HFF-Myc (cell line): ENCODE measurements around the gene WHAMM.

Experiments
- DNase-seq: peaks from one replicate; pipeline ENCODE4 v3.0.0-alpha.2; 2011; ENCODE audit warnings: low read depth; ENCODE audit errors: extremely low read depth
- H3K4me3 ChIP-seq: replicated peaks from 2 replicates; pipeline ENCODE4 v1.5.1; 2011; ENCODE audit warnings: low read depth, mild to moderate bottlenecking, control low read depth, low read length
- TF ChIP-seq, protein P1 (sequence below): IDR thresholded peaks from 2 replicates; pipeline ENCODE4 v1.5.1; 2012; ENCODE audit warnings: mild to moderate bottlenecking, low read depth, low read length, control low read depth; ENCODE audit errors: missing control alignments

WHAMM gene

DNA sequence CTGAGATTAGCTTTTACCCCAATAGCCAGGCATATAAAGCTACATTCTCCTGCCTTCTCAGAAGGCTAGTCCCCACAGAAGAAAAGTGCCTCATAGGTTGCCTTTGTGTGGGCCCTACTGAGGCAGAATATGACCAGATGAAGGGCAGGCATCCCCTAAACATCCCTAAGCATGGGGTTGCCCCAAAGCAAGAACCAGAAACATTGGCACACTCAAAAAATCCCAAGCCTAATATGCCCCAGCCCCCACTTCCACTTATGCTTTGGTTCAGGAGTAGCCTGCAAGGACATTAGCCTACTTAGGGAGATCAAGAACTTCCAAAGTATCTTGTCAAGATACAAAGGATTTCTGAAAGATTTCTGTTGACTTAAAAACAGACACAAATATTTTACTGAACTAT lies 29.7 kb downstream of the WHAMM start:
- DNase-seq = no peak
- H3K4me3 ChIP-seq = no peak overlapping the region
- TF ChIP-seq, protein P1, sequence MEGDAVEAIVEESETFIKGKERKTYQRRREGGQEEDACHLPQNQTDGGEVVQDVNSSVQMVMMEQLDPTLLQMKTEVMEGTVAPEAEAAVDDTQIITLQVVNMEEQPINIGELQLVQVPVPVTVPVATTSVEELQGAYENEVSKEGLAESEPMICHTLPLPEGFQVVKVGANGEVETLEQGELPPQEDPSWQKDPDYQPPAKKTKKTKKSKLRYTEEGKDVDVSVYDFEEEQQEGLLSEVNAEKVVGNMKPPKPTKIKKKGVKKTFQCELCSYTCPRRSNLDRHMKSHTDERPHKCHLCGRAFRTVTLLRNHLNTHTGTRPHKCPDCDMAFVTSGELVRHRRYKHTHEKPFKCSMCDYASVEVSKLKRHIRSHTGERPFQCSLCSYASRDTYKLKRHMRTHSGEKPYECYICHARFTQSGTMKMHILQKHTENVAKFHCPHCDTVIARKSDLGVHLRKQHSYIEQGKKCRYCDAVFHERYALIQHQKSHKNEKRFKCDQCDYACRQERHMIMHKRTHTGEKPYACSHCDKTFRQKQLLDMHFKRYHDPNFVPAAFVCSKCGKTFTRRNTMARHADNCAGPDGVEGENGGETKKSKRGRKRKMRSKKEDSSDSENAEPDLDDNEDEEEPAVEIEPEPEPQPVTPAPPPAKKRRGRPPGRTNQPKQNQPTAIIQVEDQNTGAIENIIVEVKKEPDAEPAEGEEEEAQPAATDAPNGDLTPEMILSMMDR = no peak

DNA sequence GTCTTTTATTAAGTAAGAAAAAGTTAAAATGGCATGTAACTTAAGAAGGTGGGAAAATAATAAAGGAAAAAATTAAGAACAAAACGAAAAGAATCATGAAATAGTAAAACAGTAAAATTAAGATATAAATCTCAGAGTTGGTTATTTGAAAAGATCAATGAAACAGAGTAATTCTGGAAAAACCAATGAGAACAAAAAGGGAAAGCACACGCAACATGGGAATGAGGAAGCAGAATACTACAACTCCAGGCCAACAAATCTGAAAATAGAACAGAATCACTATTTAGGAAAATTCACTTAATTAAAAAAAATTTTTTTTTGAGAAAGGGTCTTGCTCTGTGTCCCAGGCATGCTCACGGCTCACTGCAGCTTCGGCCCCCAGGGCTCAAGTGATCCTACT lies 30.7 kb downstream of the WHAMM start:
- TF ChIP-seq, protein P1 = no peak
- no peak for DNase-seq
- no peak overlapping the region for H3K4me3 ChIP-seq

DNA sequence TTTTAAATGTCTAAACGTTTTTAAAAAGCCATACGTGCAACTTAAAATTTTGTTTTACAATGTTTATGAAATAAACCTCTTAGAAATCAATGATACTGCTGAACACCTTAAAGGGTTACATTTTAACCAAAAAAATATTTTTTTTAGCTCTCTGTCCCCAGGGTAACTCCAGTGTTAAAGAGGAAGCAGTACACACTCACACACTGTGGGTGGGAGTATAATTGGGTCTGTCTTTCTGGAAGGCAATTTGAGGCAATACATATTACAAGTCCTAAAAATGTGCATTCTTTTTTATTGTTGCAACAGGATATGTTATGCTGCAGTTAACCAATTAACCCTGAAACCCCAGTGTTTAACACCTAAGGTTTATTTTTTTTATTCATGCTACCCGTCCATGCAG lies 34.1 kb downstream of the WHAMM start:
- H3K4me3 ChIP-seq = no peak overlapping the region
- TF ChIP-seq, protein P1 = no peak
- DNase-seq = no peak

DNA sequence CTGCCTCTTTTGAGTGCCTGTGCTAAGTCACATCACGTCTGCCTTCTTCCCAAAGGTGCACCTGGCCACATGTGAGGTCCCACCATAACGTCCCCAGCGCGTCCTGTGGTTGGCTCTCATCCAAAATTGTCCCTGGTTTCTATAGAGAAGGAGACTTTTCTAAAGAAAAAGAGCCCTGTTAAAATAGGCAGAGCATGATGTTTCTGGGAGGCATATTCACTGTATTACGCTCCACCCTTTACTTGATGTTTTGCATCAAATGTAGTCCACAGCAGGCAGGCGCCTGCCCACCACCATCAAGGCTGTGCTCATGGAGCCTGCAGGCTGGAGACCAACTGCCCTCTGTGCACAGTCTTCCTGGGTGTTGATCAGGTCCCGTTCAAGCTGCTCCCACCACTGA lies 36.3 kb downstream of the WHAMM start:
- no peak for DNase-seq
- H3K4me3 ChIP-seq = no peak overlapping the region
- TF ChIP-seq, protein P1 = no peak

DNA sequence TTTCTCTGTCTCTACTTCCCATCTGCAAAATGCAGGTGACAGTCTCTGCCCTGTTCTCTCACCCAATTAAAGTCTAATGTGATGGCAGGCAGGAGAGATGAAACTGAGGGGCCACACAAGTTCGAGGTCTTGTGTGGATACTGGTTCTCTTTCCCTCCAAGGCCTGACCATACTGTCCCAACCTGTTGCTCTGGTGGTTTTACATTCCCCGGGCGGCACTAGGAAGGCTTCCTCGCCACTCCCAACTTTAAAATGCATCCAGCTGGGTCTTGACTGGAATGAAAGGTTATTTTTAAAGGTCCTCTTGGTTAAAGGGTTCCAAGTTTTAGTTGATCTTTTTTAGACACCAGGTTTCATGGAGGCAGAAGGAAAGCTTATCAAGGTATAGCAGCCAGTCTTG lies 37.2 kb downstream of the WHAMM start:
- H3K4me3 ChIP-seq = no peak overlapping the region
- TF ChIP-seq, protein P1 = no peak
- DNase-seq = no peak

DNA sequence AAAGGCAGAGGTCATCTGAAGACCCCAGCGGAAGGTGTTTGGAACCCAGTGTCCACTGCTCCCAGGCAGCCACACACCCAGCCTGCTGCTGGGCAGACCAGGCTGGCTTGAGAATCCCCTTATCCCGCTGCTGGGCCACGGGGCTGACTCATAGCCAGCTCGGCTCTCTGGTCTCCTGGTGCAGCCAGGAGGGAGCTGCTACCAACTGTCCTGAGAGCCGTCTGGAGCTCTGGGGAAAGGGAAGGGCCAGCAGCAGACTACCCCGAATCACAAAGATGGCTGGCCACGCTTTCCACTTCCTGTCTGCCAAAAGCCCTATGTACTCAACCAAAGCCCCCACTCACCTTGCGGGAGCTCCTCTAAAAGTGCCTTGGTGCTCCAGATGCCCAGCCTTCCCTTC lies 38.3 kb downstream of the WHAMM start:
- no peak for DNase-seq
- TF ChIP-seq, protein P1 = no peak
- H3K4me3 ChIP-seq = no peak overlapping the region

DNA sequence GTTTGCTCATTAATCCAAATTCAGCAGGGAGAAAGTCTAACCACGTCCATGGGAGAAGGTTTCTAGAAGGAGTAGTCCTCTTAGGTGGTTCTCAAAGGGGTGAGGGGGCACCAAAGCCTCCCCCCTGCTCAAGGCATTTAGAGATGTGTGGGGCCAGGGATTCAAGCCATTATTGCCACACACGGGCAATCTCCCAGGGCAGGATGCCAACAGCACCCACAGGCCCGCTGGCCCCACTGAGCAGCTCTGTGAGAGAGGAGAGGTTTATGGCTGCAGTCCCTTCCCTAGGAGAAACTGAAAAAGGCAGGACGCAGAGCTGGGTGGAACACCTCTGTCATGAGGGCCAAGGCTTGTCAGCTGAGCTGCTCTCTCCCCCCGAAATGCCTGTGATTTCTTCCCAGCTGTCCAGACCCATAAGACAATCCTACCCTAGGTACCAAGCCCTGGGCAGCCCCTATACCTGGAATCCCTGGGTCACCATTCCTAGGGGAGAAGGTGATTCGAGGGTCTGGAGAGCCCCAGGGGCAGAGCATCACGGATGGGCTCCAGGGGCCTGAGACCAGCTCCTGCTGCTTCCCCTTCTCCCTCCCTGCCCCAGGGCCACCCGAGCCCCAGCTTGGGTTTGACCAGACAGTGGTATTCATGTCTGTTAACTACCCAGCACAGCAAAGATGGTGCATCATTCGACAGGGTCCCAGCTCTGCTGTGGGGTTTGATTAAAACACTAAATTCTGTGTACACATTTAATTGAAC lies 39.0 kb downstream of the WHAMM start:
- H3K4me3 ChIP-seq = no peak overlapping the region
- DNase-seq = no peak
- TF ChIP-seq, protein P1 = no peak
